ENCODE measurements around the gene YARS2.

DNA sequence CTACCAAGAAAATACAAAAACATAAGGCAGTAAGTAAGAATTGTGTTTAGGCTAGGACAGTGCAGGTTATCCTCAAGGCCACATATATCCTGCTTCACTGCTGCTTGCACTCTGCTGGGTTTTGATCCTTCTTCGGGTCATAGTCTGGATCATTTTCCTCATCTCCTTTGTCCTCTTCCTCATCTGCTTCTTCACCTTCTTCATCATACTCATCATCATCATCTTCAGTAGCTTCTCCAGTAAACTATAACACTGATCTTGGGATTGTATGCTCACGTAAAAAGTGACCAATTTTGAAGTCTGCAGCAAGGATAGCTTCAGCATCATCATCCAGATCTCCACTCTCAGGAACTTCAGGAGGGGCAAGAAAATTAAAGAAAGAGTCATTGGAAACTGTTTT, 29.4 kb downstream of the YARS2 start:
- TF ChIP-seq, protein P1, sequence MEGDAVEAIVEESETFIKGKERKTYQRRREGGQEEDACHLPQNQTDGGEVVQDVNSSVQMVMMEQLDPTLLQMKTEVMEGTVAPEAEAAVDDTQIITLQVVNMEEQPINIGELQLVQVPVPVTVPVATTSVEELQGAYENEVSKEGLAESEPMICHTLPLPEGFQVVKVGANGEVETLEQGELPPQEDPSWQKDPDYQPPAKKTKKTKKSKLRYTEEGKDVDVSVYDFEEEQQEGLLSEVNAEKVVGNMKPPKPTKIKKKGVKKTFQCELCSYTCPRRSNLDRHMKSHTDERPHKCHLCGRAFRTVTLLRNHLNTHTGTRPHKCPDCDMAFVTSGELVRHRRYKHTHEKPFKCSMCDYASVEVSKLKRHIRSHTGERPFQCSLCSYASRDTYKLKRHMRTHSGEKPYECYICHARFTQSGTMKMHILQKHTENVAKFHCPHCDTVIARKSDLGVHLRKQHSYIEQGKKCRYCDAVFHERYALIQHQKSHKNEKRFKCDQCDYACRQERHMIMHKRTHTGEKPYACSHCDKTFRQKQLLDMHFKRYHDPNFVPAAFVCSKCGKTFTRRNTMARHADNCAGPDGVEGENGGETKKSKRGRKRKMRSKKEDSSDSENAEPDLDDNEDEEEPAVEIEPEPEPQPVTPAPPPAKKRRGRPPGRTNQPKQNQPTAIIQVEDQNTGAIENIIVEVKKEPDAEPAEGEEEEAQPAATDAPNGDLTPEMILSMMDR (IDR thresholded peaks at IDR 0.05), result no peak
- no peak for TF ChIP-seq SIN3A (IDR thresholded peaks at IDR 0.05; ENCODE audit: borderline replicate concordance, insufficient read depth, low read depth, low read length)
